Measurements from ENCODE around the gene TMEM263. TPM values are rescaled to one million over a fixed set of nuclear protein-coding genes. Genes with fewer than 3 reads are reported as not detected.
A peak's percentile ranks its signal among the peaks of the same experiment; 100 is the strongest.

Gene TMEM263
- total and polyA plus RNA-seq, 9 of the 15 experiments (the other 6 are each of a cell fraction or from before 2014, with no cell fraction given) = 12.6 to 36.7 (median 24.4) TPM

- TF ChIP-seq ZNF764 (CRISPR knock-in tag; IDR thresholded peaks at IDR 0.05; ENCODE audit: low read depth) (no peak), HSF4 (CRISPR knock-in tag; IDR thresholded peaks at IDR 0.05; ENCODE audit: borderline replicate concordance) (no peak), BMI1 (IDR thresholded peaks at IDR 0.05; ENCODE audit: low read length) (no peak), ZNF75A (CRISPR knock-in tag; IDR thresholded peaks at IDR 0.05) (no peak), KAT7 (CRISPR knock-in tag; IDR thresholded peaks at IDR 0.05; ENCODE audit: borderline replicate concordance) (peak; percentile 60; the same call in 1 of the 2 replicates), MBD2 (IDR thresholded peaks at IDR 0.05; ENCODE audit: borderline replicate concordance, low read depth) (no peak), PHB2 (IDR thresholded peaks at IDR 0.05; ENCODE audit: low read depth) (no peak), ETV5 (CRISPR knock-in tag; IDR thresholded peaks at IDR 0.05; ENCODE audit: low read depth) (no peak), ZNF316 (IDR thresholded peaks at IDR 0.05) (no peak), RFX1 (IDR thresholded peaks at IDR 0.05) (no peak), POLR2AphosphoS5 (IDR thresholded peaks at IDR 0.05; ENCODE audit: control insufficient read depth, insufficient read depth, low read depth, low read length) (peak; percentile 69), FOS (IDR thresholded peaks at IDR 0.05; ENCODE audit: extremely low read depth, insufficient read length) (no peak), ID3 (CRISPR knock-in tag; IDR thresholded peaks at IDR 0.05) (no peak), ID3 (tag; IDR thresholded peaks at IDR 0.05) (no peak), GTF2E2 (tag; IDR thresholded peaks at IDR 0.05) (peak; percentile 39; the same call in 1 of the 2 replicates), RB1 (IDR thresholded peaks at IDR 0.05; ENCODE audit: low read depth) (peak; percentile 53; the same call in 1 of the 2 replicates), DDX20 (tag; IDR thresholded peaks at IDR 0.05; ENCODE audit: low read depth) (no peak), MAFG (tag; conservative IDR thresholded peaks at IDR 0.05) (no peak), NR2C2 (CRISPR knock-in tag; IDR thresholded peaks at IDR 0.05) (no peak), NR2C2 (tag; IDR thresholded peaks at IDR 0.05) (no peak), ZNF444 (CRISPR knock-in tag; IDR thresholded peaks at IDR 0.05) (no peak), ZNF347 (CRISPR knock-in tag; IDR thresholded peaks at IDR 0.05; ENCODE audit: low read depth) (no peak), CC2D1A (IDR thresholded peaks at IDR 0.05) (0 out of 2 replicates have a peak, but pooled peaks have one; percentile 3), NFYB (IDR thresholded peaks at IDR 0.05; ENCODE audit: extremely low read depth, insufficient read length) (peak; percentile 16), RCOR1 (IDR thresholded peaks at IDR 0.05; ENCODE audit: borderline replicate concordance in 1 of 2, low read depth in 2 of 2, low read length in 2 of 2) (0 out of 4 replicates have a peak, but pooled peaks of 1 of the 2 experiments have one; percentile 7), TARDBP (IDR thresholded peaks at IDR 0.05) (0 out of 2 replicates have a peak, but pooled peaks have one; percentile 37)
- TF ChIP-seq, protein P1, sequence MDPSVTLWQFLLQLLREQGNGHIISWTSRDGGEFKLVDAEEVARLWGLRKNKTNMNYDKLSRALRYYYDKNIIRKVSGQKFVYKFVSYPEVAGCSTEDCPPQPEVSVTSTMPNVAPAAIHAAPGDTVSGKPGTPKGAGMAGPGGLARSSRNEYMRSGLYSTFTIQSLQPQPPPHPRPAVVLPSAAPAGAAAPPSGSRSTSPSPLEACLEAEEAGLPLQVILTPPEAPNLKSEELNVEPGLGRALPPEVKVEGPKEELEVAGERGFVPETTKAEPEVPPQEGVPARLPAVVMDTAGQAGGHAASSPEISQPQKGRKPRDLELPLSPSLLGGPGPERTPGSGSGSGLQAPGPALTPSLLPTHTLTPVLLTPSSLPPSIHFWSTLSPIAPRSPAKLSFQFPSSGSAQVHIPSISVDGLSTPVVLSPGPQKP (CRISPR knock-in tag; IDR thresholded peaks at IDR 0.05) = no peak
- TF ChIP-seq, protein P2, sequence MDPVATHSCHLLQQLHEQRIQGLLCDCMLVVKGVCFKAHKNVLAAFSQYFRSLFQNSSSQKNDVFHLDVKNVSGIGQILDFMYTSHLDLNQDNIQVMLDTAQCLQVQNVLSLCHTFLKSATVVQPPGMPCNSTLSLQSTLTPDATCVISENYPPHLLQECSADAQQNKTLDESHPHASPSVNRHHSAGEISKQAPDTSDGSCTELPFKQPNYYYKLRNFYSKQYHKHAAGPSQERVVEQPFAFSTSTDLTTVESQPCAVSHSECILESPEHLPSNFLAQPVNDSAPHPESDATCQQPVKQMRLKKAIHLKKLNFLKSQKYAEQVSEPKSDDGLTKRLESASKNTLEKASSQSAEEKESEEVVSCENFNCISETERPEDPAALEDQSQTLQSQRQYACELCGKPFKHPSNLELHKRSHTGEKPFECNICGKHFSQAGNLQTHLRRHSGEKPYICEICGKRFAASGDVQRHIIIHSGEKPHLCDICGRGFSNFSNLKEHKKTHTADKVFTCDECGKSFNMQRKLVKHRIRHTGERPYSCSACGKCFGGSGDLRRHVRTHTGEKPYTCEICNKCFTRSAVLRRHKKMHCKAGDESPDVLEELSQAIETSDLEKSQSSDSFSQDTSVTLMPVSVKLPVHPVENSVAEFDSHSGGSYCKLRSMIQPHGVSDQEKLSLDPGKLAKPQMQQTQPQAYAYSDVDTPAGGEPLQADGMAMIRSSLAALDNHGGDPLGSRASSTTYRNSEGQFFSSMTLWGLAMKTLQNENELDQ (CRISPR knock-in tag; IDR thresholded peaks at IDR 0.05; ENCODE audit: borderline replicate concordance) = no peak
These were observed at the start of gene TMEM263 (continued) for GRCh38 chr12:106955377-106956047.
